Fibroblast of pulmonary artery (primary cell): Measurements from ENCODE around the gene CLDN5.

Experiments used
- DNase-seq: peaks from one replicate; pipeline ENCODE4 v3.0.0-alpha.2; 2010; ENCODE audit warnings: low read depth
- H3K4me3 ChIP-seq: replicated peaks from 2 replicates; pipeline ENCODE4 v1.5.1; 2011; ENCODE audit warnings: low read depth, mild to moderate bottlenecking, control low read depth, low read length, moderate library complexity
- CTCF ChIP-seq: IDR thresholded peaks from 2 replicates; pipeline ENCODE4 v1.5.1; 2011; ENCODE audit warnings: mild to moderate bottlenecking, control low read depth, low read length, inconsistent platforms; ENCODE audit errors: missing control alignments

The CLDN5 gene

GRCh38 chr22:19527321-19527721, 3.1 kb upstream of the CLDN5 start:
- TF ChIP-seq CTCF: no peak
- no peak overlapping the region for H3K4me3 ChIP-seq

GRCh38 chr22:19526702-19527111, 2.5 kb upstream of the CLDN5 start:
- no peak for DNase-seq
- no peak for TF ChIP-seq CTCF
- no peak overlapping the region for H3K4me3 ChIP-seq

More at GRCh38 chr22:19527321-19527721, 3.1 kb upstream of the CLDN5 start:
- DNase-seq: no peak

- DNase-seq: no peak
- TF ChIP-seq CTCF: no peak
- no peak overlapping the region for H3K4me3 ChIP-seq
These were observed 2.0 kb upstream of the CLDN5 start for GRCh38 chr22:19526076-19526701.

GRCh38 chr22:19525666-19526065, 1.5 kb upstream of the CLDN5 start:
- DNase-seq: no peak
- no peak overlapping the region for H3K4me3 ChIP-seq
- no peak for TF ChIP-seq CTCF

- no peak for TF ChIP-seq CTCF
- H3K4me3 ChIP-seq: no peak overlapping the region
- DNase-seq: no peak
These were observed 978 bp upstream of the CLDN5 start for GRCh38 chr22:19525116-19525660.

- TF ChIP-seq CTCF: no peak
- peak; percentile 34 for DNase-seq
- H3K4me3 ChIP-seq: peak overlapping the region; percentile 35
These were observed 705 bp downstream of the CLDN5 start for GRCh38 chr22:19523240-19524169.
